IMR-90 (cell line): Measurements from ENCODE around the gene GDI2. TPM values are rescaled to one million over a fixed set of nuclear protein-coding genes. Genes with fewer than 3 reads are reported as not detected.

Experiments used
- ATAC-seq: fragments of 200-7000 bp; cut with Tn5 transposase; 2 replicates; pipeline ENCODE4 v1.9.1; 2020; ENCODE audit warnings: low read depth, mild to moderate bottlenecking, moderate library complexity
- BruUV-seq: library from RNA; stranded (reverse); fragments of 400-500 nt; replicated peaks from 2 replicates; lab custom pipeline; 2021; lab: Mats Ljungman, UMichigan
- CTCF ChIA-PET: fragments of 300-600 bp; formaldehyde crosslinking; extraction: SDS; loops from one replicate; lab custom pipeline; 2021; ENCODE audit warnings: antibody characterized with exemption; lab: Yijun Ruan, JAX
- POLR2A ChIA-PET: fragments of 300-600 bp; sonication (Branson Sonifier 250); formaldehyde crosslinking; loops from one replicate; lab custom pipeline; 2022; ENCODE audit warnings: antibody characterized with exemption; ENCODE audit not compliant: unreplicated experiment; lab: Charles Lee
- DNase-seq: peaks from one replicate; pipeline ENCODE4 v3.0.0; 2013
- H2AFZ ChIP-seq: replicated peaks from 2 replicates; pipeline ENCODE3; 2013; ENCODE audit warnings: low read length, mild to moderate bottlenecking; ENCODE audit not compliant: poor library complexity
- H2AK5ac ChIP-seq: 2 replicates; pipeline ENCODE4 v1.6.1; 2013; ENCODE audit warnings: low read depth, low read length, inconsistent platforms
- H2AK9ac ChIP-seq: replicated peaks from 2 replicates; pipeline ENCODE3; 2013; ENCODE audit warnings: mild to moderate bottlenecking, low read depth, low read length, moderate library complexity; ENCODE audit not compliant: poor library complexity
- H2BK120ac ChIP-seq: 2 replicates; pipeline ENCODE4 v1.6.1; 2013; ENCODE audit warnings: low read depth, low read length, inconsistent platforms
- H2BK15ac ChIP-seq: 3 replicates; pipeline ENCODE4 v1.6.1; 2013; ENCODE audit warnings: low read depth, low read length, inconsistent platforms
- H2BK20ac ChIP-seq: 2 replicates; pipeline ENCODE4 v1.6.1; 2013; ENCODE audit warnings: low read depth, mild to moderate bottlenecking, inconsistent platforms, low read length, moderate library complexity
- H2BK5ac ChIP-seq: 2 replicates; pipeline ENCODE4 v1.6.1; 2013; ENCODE audit warnings: mild to moderate bottlenecking, low read depth, low read length, inconsistent platforms; ENCODE audit not compliant: poor library complexity, severe bottlenecking
- H3K14ac ChIP-seq: replicated peaks from 2 replicates; pipeline ENCODE4 v1.6.1; 2013; ENCODE audit warnings: low read depth, low read length, inconsistent platforms
- H3K18ac ChIP-seq: 2 replicates; pipeline ENCODE4 v1.6.1; 2013; ENCODE audit warnings: low read depth, low read length, control low read depth
- H3K23ac ChIP-seq: 2 replicates; pipeline ENCODE4 v1.6.1; 2013; ENCODE audit warnings: low read depth, low read length, inconsistent platforms
- H3K27ac ChIP-seq: 2 replicates; pipeline ENCODE4 v1.5.1; 2013; ENCODE audit warnings: mild to moderate bottlenecking, control low read depth, low read length; ENCODE audit not compliant: insufficient read depth
- H3K27me3 ChIP-seq: 2 replicates; pipeline ENCODE4 v1.6.1; 2013; ENCODE audit warnings: low read length; ENCODE audit not compliant: control insufficient read depth, insufficient read depth
- H3K36me3 ChIP-seq: 2 replicates; pipeline ENCODE4 v1.6.1; 2013; ENCODE audit warnings: low read length, mixed read lengths; ENCODE audit not compliant: control insufficient read depth, insufficient read depth
- H3K4ac ChIP-seq: 2 replicates; pipeline ENCODE4 v1.6.1; 2013; ENCODE audit warnings: low read depth, low read length, inconsistent platforms
- H3K4me1 ChIP-seq: 2 replicates; pipeline ENCODE4 v1.6.1; 2013; ENCODE audit warnings: low read length, mixed read lengths; ENCODE audit not compliant: control insufficient read depth, insufficient read depth
- H3K4me2 ChIP-seq: 2 replicates; pipeline ENCODE4 v1.6.1; 2013; ENCODE audit warnings: low read depth, mild to moderate bottlenecking, control low read depth, low read length, moderate library complexity
- H3K4me3 ChIP-seq: 2 replicates; pipeline ENCODE4 v1.5.1; 2013; ENCODE audit warnings: low read depth, mild to moderate bottlenecking, control low read depth, low read length, moderate library complexity; ENCODE audit not compliant: insufficient read depth
- H3K56ac ChIP-seq: 2 replicates; pipeline ENCODE4 v1.6.1; 2013; ENCODE audit warnings: low read length, inconsistent platforms; ENCODE audit not compliant: insufficient read depth; ENCODE audit errors: extremely low read depth
- H3K79me1 ChIP-seq, 2 experiments: 2 replicates each; pipeline ENCODE4 v1.6.1; 2013; ENCODE audit warnings: low read length in 2 of 2, inconsistent platforms in 1 of 2, low read depth in 1 of 2
- H3K9ac ChIP-seq: 2 replicates; pipeline ENCODE4 v1.6.1; 2013; ENCODE audit warnings: low read depth, low read length, control low read depth
- H3K9me1 ChIP-seq: 2 replicates; pipeline ENCODE4 v1.6.1; 2013; ENCODE audit warnings: low read length, inconsistent platforms; ENCODE audit not compliant: insufficient read depth
- H3K9me3 ChIP-seq: 2 replicates; pipeline ENCODE4 v1.6.1; 2013; ENCODE audit warnings: low read length; ENCODE audit not compliant: control insufficient read depth, insufficient read depth
- H4K20me1 ChIP-seq: 2 replicates; pipeline ENCODE4 v1.6.1; 2013; ENCODE audit warnings: low read length, inconsistent platforms; ENCODE audit not compliant: insufficient read depth
- H4K5ac ChIP-seq: 2 replicates; pipeline ENCODE4 v1.6.1; 2013; ENCODE audit warnings: mild to moderate bottlenecking, low read depth, low read length, control low read depth
- H4K8ac ChIP-seq, 2 experiments: 2 replicates each; pipeline ENCODE4 v1.6.1; 2013; ENCODE audit warnings: low read depth in 2 of 2, low read length in 2 of 2, control low read depth in 1 of 2, inconsistent platforms in 1 of 2
- H4K91ac ChIP-seq: 2 replicates; pipeline ENCODE4 v1.6.1; 2013; ENCODE audit warnings: low read depth, low read length, inconsistent platforms; ENCODE audit not compliant: insufficient read depth
- MAFK ChIP-seq: IDR thresholded peaks from 2 replicates; pipeline ENCODE4 v1.6.1; 2012; ENCODE audit warnings: low read depth, low read length, improper control_type of control experiment
- MAZ ChIP-seq: IDR thresholded peaks from 2 replicates; pipeline ENCODE4 v1.6.1; 2012; ENCODE audit warnings: low read depth, mild to moderate bottlenecking, low read length, improper control_type of control experiment, moderate library complexity, borderline replicate concordance
- POLR2A ChIP-seq: IDR thresholded peaks from 2 replicates; pipeline ENCODE4 v1.6.1; 2012; ENCODE audit warnings: mild to moderate bottlenecking, low read depth, low read length
- RAD21 ChIP-seq: IDR thresholded peaks from 2 replicates; pipeline ENCODE4 v1.6.1; 2012; ENCODE audit warnings: low read length, improper control_type of control experiment
- RCOR1 ChIP-seq: IDR thresholded peaks from 2 replicates; pipeline ENCODE4 v1.6.1; 2012; ENCODE audit warnings: mild to moderate bottlenecking, low read length, improper control_type of control experiment; ENCODE audit not compliant: insufficient replicate concordance
- WGBS, 2 experiments: methylation state at CpG; one replicate each; pipeline versions ENCODE4 v1.1.5 to v1.1.7; 2013; ENCODE audit warnings: missing lambda C conversion rate in 2 of 2; ENCODE audit not compliant: insufficient read length in 1 of 2; ENCODE audit errors: extremely low coverage in 2 of 2; 5-methylcytosine and 5-hydroxymethylcytosine counted together
- dilution Hi-C: fragments of 300-500 bp; cut with HindIII; formaldehyde crosslinking; loops from one replicate; pipeline ENCODE4 v1.14.3; 2018; ENCODE audit warnings: low sequenced_read_pairs; ENCODE audit not compliant: unreplicated experiment
- in situ Hi-C: fragments of 300-500 bp; cut with MboI; formaldehyde crosslinking; loops from 3 replicates; pipeline ENCODE4 v1.14.3; 2019; ENCODE audit warnings: low sequenced_read_pairs, inconsistent platforms, mixed read lengths
- intact Hi-C: fragments of 100-400 bp; cut with micrococcal nuclease; formaldehyde crosslinking; loops from 2 replicates; pipeline ENCODE4 v1.10.0; 2022
- polyA plus RNA-seq, 3 experiments: library from polyadenylated mRNA; depleted of rRNA; stranded (reverse); fragments of >200 nt; gene quantifications; 2 replicates each; pipeline ENCODE4 v1.2.3, GENCODE V29; 2012; ENCODE audit warnings: low replicate concordance in 1 of 3
- total RNA-seq: library from RNA; depleted of rRNA; stranded (reverse); fragments of >200 nt; gene quantifications from 2 replicates; pipeline ENCODE4 v1.2.3, GENCODE V29; 2012
- TF ChIP-seq, protein P1 (sequence below): fragments of 150-350 bp; IDR thresholded peaks from 2 replicates; pipeline ENCODE4 v1.6.1; 2016; ENCODE audit warnings: low read depth, mild to moderate bottlenecking, low read length, moderate library complexity, borderline replicate concordance

Gene GDI2
- total and polyA plus RNA-seq, 2 of the 4 experiments (the other 2 are of a cell fraction) = 171 to 396 TPM

DNA sequence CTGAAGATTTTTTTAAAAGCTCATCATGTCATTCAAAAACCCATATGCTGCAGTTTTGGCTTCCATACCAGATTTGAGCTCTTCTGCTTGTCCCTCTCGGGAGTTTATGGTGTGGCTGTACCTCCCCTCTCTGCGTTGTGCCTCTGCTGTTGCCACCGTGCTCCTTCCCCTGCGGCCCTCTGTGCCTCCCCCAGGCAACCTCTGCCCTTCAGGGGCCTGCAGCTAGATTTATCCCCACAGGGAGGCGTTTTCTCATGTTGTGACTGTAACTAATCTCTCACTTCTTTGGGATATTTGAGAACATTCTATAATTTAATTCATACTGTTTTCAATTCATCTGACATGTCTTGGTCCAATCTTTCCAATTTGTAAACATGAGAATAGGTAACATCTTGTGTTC lies 75.9 kb downstream of the GDI2 start:
- no peak overlapping the region for H3K18ac ChIP-seq
- ChIA-PET CTCF (interaction anchor here (0.7 kb wide), 1 partner anchor 212 kb away, joined by 3 read pairs; no protein-coding TSS in a partner anchor), POLR2A (no interaction called here)
- H3K27ac ChIP-seq = no peak overlapping the region
- TF ChIP-seq, protein P1, sequence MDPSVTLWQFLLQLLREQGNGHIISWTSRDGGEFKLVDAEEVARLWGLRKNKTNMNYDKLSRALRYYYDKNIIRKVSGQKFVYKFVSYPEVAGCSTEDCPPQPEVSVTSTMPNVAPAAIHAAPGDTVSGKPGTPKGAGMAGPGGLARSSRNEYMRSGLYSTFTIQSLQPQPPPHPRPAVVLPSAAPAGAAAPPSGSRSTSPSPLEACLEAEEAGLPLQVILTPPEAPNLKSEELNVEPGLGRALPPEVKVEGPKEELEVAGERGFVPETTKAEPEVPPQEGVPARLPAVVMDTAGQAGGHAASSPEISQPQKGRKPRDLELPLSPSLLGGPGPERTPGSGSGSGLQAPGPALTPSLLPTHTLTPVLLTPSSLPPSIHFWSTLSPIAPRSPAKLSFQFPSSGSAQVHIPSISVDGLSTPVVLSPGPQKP = no peak
- TF ChIP-seq RCOR1 = no peak
- no peak for TF ChIP-seq RAD21
- TF ChIP-seq POLR2A = no peak
- no peak for TF ChIP-seq MAFK
- no peak for TF ChIP-seq MAZ
- ATAC-seq = no peak
- H2AK5ac ChIP-seq = no peak overlapping the region
- H3K9me3 ChIP-seq = no peaks in the 10 kb centered on the region
- H3K4me1 ChIP-seq = no peaks in the 10 kb centered on the region
- no peaks in the 10 kb centered on the region for H3K27me3 ChIP-seq
- no peak overlapping the region for H3K4me2 ChIP-seq
- DNase-seq = no peak
- H4K20me1 ChIP-seq = no peaks in the 10 kb centered on the region
- peaks cover 2% of the 10 kb centered on the region; the same call in 1 of the 2 replicates for H3K9me1 ChIP-seq
- H3K23ac ChIP-seq = no peak overlapping the region
- in situ Hi-C loops = no loop called here
- H2BK20ac ChIP-seq = no peak overlapping the region
- no peak overlapping the region for H2BK120ac ChIP-seq
- no peak overlapping the region for H2BK5ac ChIP-seq
- intact Hi-C loops = no loop called here
- H2BK15ac ChIP-seq = no peak overlapping the region
- WGBS, 2 experiments = no CpG with 5 or more reads among the region's 5 CpGs
- no peak overlapping the region for H3K9ac ChIP-seq
- H3K36me3 ChIP-seq = peaks cover 12% of the 10 kb centered on the region
- BruUV-seq = no TSS peak
- no peak overlapping the region for H4K5ac ChIP-seq
- H3K4me3 ChIP-seq = no peak overlapping the region
- no peak overlapping the region for H4K91ac ChIP-seq
- peaks cover 15 to 16% of the 10 kb centered on the region in 2 experiments for H3K79me1 ChIP-seq
- dilution Hi-C loops = no loop called here
- no peak overlapping the region for H3K56ac ChIP-seq
- no peak overlapping the region for H3K14ac ChIP-seq
- no peak overlapping the region for H2AK9ac ChIP-seq
- no peak overlapping the region for H4K8ac ChIP-seq
- H2AFZ ChIP-seq = no peak overlapping the region
- H3K4ac ChIP-seq = no peak overlapping the region
